ENCODE data around the gene CENPN.

CENPN gene

DNA sequence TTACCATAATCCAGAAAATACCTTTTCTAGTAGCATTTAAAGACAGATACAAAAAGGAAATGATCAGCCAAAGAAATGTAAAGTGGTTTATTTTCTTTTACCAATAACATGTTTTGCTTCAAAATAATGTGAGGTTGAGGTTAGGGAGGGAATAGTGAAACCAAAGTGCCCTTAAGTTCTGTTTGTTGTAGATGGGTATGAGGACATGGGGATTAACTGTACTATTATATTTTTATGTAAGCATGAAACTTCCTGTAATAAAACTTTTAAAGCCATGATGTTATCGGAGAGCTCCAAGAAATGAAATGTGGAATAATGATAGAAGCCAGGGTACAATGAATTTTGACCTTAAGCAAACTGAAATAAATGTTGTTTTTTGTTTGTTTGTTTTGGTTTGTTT lies 60.2 kb downstream of the CENPN start:
- H3K4me3 ChIP-seq (ENCODE audit: low read depth in 1 of 2, low read length in 2 of 2), result no peak overlapping the region
- no peaks in the 10 kb centered on the region for H3K36me3 ChIP-seq (ENCODE audit: control insufficient read depth in 1 of 2, insufficient read depth in 2 of 2, low read length in 2 of 2)
- H3K4me1 ChIP-seq (ENCODE audit: control insufficient read depth in 1 of 2, insufficient read depth in 2 of 2, low read length in 2 of 2), result no peaks in the 10 kb centered on the region
- H3K27me3 ChIP-seq (ENCODE audit: low read depth, low read length), result no peaks in the 10 kb centered on the region
- H3K9me3 ChIP-seq (ENCODE audit: control insufficient read depth in 1 of 2, low read length in 2 of 2), result no peaks in the 10 kb centered on the region
- no peak overlapping the region for H3K27ac ChIP-seq (ENCODE audit: low read length)

DNA sequence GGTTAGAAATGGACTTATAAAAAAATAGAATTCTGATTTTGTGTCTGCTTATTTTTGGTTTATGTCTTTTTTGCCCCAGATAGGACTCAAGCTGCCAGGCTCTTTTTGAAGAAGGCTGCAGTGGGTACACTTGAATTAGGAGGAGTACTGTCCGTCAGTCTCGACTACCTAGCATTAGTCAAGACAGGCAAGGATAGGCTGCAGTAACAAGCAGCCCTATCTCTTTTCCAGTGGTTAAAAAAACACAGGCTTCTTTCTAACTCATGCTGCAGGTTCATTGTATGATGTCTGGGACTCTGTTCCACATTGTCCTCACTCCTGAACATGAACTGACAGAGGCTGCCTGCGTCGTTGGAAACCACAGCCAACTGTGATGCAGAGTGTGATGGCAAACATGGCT lies 62.0 kb downstream of the CENPN start:
- H3K27ac ChIP-seq (ENCODE audit: low read length), result no peak overlapping the region
- H3K4me3 ChIP-seq (ENCODE audit: low read depth in 1 of 2, low read length in 2 of 2), result no peak overlapping the region
- no peaks in the 10 kb centered on the region for H3K36me3 ChIP-seq (ENCODE audit: control insufficient read depth in 1 of 2, insufficient read depth in 2 of 2, low read length in 2 of 2)
- H3K9me3 ChIP-seq (ENCODE audit: control insufficient read depth in 1 of 2, low read length in 2 of 2), result no peaks in the 10 kb centered on the region
- H3K27me3 ChIP-seq (ENCODE audit: low read depth, low read length), result no peaks in the 10 kb centered on the region
- H3K4me1 ChIP-seq (ENCODE audit: control insufficient read depth in 1 of 2, insufficient read depth in 2 of 2, low read length in 2 of 2), result no peaks in the 10 kb centered on the region

DNA sequence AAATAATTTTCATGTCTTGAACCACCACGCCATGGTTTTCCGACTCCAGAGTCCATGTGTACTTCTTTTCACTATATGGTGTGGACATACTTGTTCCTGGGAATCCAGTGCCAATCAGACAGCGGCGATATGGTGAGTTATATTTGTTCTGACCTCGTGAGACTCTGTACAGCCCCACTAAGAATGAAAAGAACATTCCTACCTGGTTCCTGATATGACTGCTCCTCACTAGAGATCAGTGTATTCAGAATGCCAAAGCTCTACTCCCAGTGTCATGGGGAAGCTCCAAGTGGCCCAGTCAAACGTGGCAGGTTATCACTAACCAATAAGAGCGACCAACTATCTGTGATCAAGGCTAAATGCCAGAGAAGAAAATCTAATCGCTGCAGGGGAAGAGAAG lies 64.0 kb downstream of the CENPN start:
- Histone ChIP-seq H3K4me1 (ENCODE audit: control insufficient read depth in 1 of 2, insufficient read depth in 2 of 2, low read length in 2 of 2) (no peaks in the 10 kb centered on the region), H3K36me3 (ENCODE audit: control insufficient read depth in 1 of 2, insufficient read depth in 2 of 2, low read length in 2 of 2) (no peaks in the 10 kb centered on the region), H3K27ac (ENCODE audit: low read length) (no peak overlapping the region), H3K9me3 (ENCODE audit: control insufficient read depth in 1 of 2, low read length in 2 of 2) (no peaks in the 10 kb centered on the region), H3K27me3 (ENCODE audit: low read depth, low read length) (no peaks in the 10 kb centered on the region), H3K4me3 (ENCODE audit: low read depth in 1 of 2, low read length in 2 of 2) (no peak overlapping the region)

DNA sequence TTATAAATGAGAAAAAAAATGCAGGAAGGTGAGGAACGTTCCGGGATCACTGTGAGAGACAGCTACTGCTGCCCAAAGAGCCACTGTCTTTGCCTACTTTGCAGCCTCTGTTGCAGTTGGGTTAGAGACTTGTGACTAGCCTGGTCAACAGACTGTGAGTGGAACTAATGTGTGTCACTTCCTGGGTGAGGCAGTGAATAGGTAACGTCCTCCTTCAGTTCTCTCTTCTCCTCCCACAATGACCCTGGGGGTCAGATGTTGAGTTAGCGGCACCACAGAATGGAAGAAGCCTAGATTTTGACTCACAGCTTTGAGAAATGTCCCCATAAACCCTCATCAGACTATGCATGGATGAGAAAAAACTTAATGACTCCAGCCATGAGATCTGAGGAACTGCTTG lies 64.8 kb downstream of the CENPN start:
- no peaks in the 10 kb centered on the region for H3K27me3 ChIP-seq (ENCODE audit: low read depth, low read length)
- no peak overlapping the region for H3K4me3 ChIP-seq (ENCODE audit: low read depth in 1 of 2, low read length in 2 of 2)
- no peak overlapping the region for H3K27ac ChIP-seq (ENCODE audit: low read length)
- no peaks in the 10 kb centered on the region for H3K36me3 ChIP-seq (ENCODE audit: control insufficient read depth in 1 of 2, insufficient read depth in 2 of 2, low read length in 2 of 2)
- no peaks in the 10 kb centered on the region for H3K9me3 ChIP-seq (ENCODE audit: control insufficient read depth in 1 of 2, low read length in 2 of 2)
- H3K4me1 ChIP-seq (ENCODE audit: control insufficient read depth in 1 of 2, insufficient read depth in 2 of 2, low read length in 2 of 2), result no peaks in the 10 kb centered on the region

DNA sequence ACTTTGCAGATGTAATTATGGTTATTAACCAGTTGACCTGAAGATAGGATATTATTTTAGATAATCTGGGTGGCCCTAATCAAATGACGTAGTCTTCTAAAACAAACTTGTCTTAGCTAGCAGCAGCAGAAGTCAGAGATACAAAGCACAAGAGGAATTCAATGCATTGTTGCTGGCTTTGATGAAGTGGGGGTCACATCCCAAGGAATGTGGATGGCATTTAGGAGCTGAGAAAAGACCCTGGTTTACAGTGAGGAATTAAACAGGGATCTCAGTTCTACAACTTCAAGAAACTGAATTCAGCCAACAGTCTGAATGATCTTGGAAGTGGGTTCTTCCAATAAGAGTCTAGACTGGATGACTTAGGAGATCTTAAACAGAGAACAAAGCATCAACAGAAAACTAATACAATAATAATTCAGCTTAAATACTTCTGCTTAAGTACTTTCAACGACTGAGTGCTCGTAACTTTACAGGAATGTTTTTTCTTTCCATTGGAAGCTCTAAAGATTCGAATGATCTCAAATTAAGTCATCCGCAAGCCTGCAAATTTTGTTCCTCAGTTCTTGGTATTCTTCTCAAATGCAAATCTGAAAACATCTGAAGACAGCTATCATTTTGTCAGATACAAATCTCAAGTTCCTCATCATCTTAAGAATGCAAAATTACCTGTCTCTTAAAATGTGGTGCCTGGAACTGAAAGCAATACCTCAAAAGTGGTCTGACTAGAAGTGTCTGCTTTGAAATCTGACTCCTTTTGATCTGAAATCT lies 66.7 kb downstream of the CENPN start:
- H3K36me3 ChIP-seq (ENCODE audit: control insufficient read depth in 1 of 2, insufficient read depth in 2 of 2, low read length in 2 of 2), result no peaks in the 10 kb centered on the region
- no peak overlapping the region for H3K27ac ChIP-seq (ENCODE audit: low read length)
- H3K4me3 ChIP-seq (ENCODE audit: low read depth in 1 of 2, low read length in 2 of 2), result no peak overlapping the region
- H3K4me1 ChIP-seq (ENCODE audit: control insufficient read depth in 1 of 2, insufficient read depth in 2 of 2, low read length in 2 of 2), result no peaks in the 10 kb centered on the region
- no peaks in the 10 kb centered on the region for H3K27me3 ChIP-seq (ENCODE audit: low read depth, low read length)
- no peaks in the 10 kb centered on the region for H3K9me3 ChIP-seq (ENCODE audit: control insufficient read depth in 1 of 2, low read length in 2 of 2)

DNA sequence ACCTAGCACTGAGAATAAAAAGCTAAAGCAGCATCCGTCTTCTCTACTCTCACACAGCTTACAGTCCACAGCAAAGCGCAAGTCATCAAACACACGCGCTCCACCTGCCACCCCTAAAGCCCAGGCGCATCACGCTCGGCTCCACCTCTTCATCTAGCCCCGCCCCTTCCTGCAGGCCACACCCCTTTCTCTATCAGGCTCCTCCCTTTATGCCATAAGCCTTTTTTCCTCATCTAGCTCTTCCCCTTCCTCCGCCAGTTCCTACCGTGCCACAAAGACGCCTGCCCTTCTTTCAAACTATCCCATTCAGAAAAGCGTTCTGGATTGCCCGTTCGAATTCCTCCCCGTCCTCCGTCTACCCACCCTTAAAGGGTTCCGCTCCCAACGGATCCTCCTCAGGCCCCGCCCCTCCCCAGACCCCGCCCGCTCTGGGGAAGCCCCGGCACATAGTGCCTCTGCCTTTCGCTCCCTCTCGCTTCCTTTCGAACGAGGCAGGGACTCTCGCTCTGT lies 69.6 kb downstream of the CENPN start:
- no peaks in the 10 kb centered on the region for H3K4me1 ChIP-seq (ENCODE audit: control insufficient read depth in 1 of 2, insufficient read depth in 2 of 2, low read length in 2 of 2)
- H3K27ac ChIP-seq (ENCODE audit: low read length), result peak overlapping the region; percentile 90
- no peaks in the 10 kb centered on the region for H3K9me3 ChIP-seq (ENCODE audit: control insufficient read depth in 1 of 2, low read length in 2 of 2)
- H3K27me3 ChIP-seq (ENCODE audit: low read depth, low read length), result no peaks in the 10 kb centered on the region
- H3K4me3 ChIP-seq (ENCODE audit: low read depth in 1 of 2, low read length in 2 of 2), result peak overlapping the region; percentile 79 to 92
- no peaks in the 10 kb centered on the region for H3K36me3 ChIP-seq (ENCODE audit: control insufficient read depth in 1 of 2, insufficient read depth in 2 of 2, low read length in 2 of 2)

DNA sequence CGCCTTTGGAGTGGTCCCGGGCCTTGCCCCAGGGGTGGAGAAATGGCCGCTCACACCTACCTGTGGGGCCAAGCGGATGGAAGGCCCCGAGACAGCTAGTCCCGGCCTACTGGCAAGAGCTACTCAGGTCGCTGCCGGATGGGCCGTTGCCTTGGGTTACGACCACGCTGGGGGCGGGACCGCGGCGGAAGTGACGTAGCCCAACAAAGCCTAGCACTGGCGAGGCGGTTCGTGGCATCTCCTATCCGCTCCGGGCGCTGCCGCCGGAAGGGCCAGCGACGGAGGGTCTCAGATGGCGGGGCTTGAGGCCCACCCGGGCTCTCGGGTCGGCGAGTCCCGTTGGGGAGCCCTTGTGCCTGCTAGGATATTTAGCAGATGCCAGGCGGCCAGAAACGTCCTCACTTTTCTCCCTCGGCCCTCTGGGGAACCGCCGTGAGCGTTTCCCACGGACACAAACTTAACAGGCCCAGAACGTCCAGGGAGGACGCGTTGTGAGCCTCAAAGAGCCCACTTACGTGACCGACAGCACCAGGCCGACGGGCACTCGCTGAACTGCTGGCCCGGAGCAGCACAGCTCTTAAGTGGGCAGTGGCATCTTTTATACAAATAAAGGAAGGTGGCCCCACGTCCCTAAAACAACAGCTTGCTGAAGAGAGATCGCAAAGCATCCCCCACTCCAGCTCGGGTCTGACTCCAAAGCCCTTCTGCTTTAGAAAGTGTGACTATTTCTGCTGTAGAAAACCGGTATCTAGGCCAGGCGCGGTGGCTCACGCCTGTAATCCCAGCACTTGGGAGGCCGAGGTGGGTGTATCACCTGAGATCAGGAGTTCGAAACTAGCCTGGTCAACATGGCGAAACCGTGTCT lies 70.3 kb downstream of the CENPN start, which contains the start of gene C16orf46:
C16orf46 (minus strand) TSS at position 163 of the 865 bp plus-strand sequence. CDS start 13,283 bp downstream, outside the sequence.
- Histone ChIP-seq H3K4me1 (ENCODE audit: control insufficient read depth in 1 of 2, insufficient read depth in 2 of 2, low read length in 2 of 2) (no peaks in the 10 kb centered on the region), H3K27me3 (ENCODE audit: low read depth, low read length) (no peaks in the 10 kb centered on the region), H3K4me3 (ENCODE audit: low read depth in 1 of 2, low read length in 2 of 2) (peak within 1 kb of the TSS; percentile 79 to 92), H3K36me3 (ENCODE audit: control insufficient read depth in 1 of 2, insufficient read depth in 2 of 2, low read length in 2 of 2) (no peaks in the 10 kb centered on the region), H3K9me3 (ENCODE audit: control insufficient read depth in 1 of 2, low read length in 2 of 2) (no peaks in the 10 kb centered on the region), H3K27ac (ENCODE audit: low read length) (peak within 1 kb of the TSS; percentile 90)

DNA sequence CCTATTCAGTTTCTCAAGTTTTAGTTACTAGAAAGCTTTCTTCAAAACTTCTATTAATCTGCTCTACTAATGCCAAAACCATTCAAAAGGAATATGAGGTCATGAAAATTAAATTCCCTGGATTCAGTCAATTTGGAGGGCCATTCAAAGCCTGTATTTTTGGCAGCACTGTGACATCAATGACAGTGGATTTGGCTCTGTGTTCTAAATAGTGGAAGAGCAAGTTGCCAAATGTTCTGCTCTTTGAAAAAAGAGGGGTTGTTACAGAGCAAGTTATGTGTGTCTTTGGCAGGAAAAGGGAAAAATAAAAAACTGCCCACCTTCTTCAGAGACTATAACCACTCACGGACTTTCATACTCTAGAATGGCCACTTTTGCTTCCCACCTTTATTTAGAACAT lies 73.2 kb downstream of the CENPN start:
- Histone ChIP-seq H3K4me3 (ENCODE audit: low read depth in 1 of 2, low read length in 2 of 2) (no peak overlapping the region), H3K27me3 (ENCODE audit: low read depth, low read length) (no peaks in the 10 kb centered on the region), H3K4me1 (ENCODE audit: control insufficient read depth in 1 of 2, insufficient read depth in 2 of 2, low read length in 2 of 2) (no peaks in the 10 kb centered on the region), H3K36me3 (ENCODE audit: control insufficient read depth in 1 of 2, insufficient read depth in 2 of 2, low read length in 2 of 2) (no peaks in the 10 kb centered on the region), H3K9me3 (ENCODE audit: control insufficient read depth in 1 of 2, low read length in 2 of 2) (no peaks in the 10 kb centered on the region), H3K27ac (ENCODE audit: low read length) (no peak overlapping the region)

DNA sequence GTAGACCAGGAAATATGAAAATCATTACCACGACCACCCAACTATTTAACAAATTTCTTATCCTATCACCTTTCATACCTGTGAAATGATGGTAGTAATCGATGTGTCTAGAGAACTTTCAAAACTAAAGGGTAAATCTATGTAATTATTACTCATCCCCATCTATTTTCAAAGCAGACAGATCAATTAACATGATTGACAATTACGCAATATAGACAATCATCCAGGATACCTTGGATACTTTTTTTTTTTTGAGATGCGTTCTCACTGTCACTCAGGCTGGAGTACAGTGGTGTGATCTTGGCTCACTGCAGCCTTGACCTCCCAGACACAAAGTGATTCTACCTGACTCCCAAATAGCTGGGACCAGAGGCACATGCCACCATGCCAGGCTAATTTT lies 74.0 kb downstream of the CENPN start:
- no peak overlapping the region for H3K4me3 ChIP-seq (ENCODE audit: low read depth in 1 of 2, low read length in 2 of 2)
- H3K27me3 ChIP-seq (ENCODE audit: low read depth, low read length), result no peaks in the 10 kb centered on the region
- no peaks in the 10 kb centered on the region for H3K9me3 ChIP-seq (ENCODE audit: control insufficient read depth in 1 of 2, low read length in 2 of 2)
- H3K4me1 ChIP-seq (ENCODE audit: control insufficient read depth in 1 of 2, insufficient read depth in 2 of 2, low read length in 2 of 2), result no peaks in the 10 kb centered on the region
- no peaks in the 10 kb centered on the region for H3K36me3 ChIP-seq (ENCODE audit: control insufficient read depth in 1 of 2, insufficient read depth in 2 of 2, low read length in 2 of 2)
- no peak overlapping the region for H3K27ac ChIP-seq (ENCODE audit: low read length)
